HEK293 (cell line): ENCODE measurements around the gene NAT16.

Experiments used
- HOXD13 ChIP-seq: sonication (generic); formaldehyde crosslinking; IDR thresholded peaks from 2 replicates; pipeline ENCODE4 v1.8.0; 2022; ENCODE audit warnings: missing genetic modification reagents, borderline replicate concordance
- IKZF3 ChIP-seq: fragments of 450-650 bp; IDR thresholded peaks from 2 replicates; pipeline ENCODE4 v1.5.0; 2018; ENCODE audit warnings: missing biosample characterization, mild to moderate bottlenecking, missing genetic modification characterization, moderate library complexity
- MYNN ChIP-seq: fragments of 450-650 bp; formaldehyde crosslinking; IDR thresholded peaks from 2 replicates; pipeline ENCODE4 v1.5.1; 2016; ENCODE audit warnings: missing biosample characterization, missing genetic modification characterization, borderline replicate concordance
- SCRT2 ChIP-seq: fragments of 450-650 bp; formaldehyde crosslinking; IDR thresholded peaks from 2 replicates; pipeline ENCODE4 v1.5.1; 2016; ENCODE audit warnings: missing biosample characterization, missing genetic modification characterization
- SP2 ChIP-seq: fragments of 450-650 bp; formaldehyde crosslinking; IDR thresholded peaks from 2 replicates; pipeline ENCODE4 v1.5.1; 2016; ENCODE audit warnings: missing biosample characterization, missing genetic modification characterization
- ZBTB20 ChIP-seq: fragments of 450-650 bp; formaldehyde crosslinking; IDR thresholded peaks from 2 replicates; pipeline ENCODE4 v1.5.1; 2016; ENCODE audit warnings: missing biosample characterization, missing genetic modification characterization
- ZBTB7A ChIP-seq: fragments of 450-650 bp; formaldehyde crosslinking; IDR thresholded peaks from 2 replicates; pipeline ENCODE4 v1.5.1; 2016; ENCODE audit warnings: low read depth, missing biosample characterization, missing genetic modification characterization
- ZFP69B ChIP-seq: fragments of 450-650 bp; formaldehyde crosslinking; IDR thresholded peaks from 2 replicates; pipeline ENCODE4 v1.5.1; 2016; ENCODE audit warnings: missing biosample characterization, missing genetic modification characterization
- ZIC2 ChIP-seq: fragments of 450-650 bp; formaldehyde crosslinking; IDR thresholded peaks from 2 replicates; pipeline ENCODE4 v1.5.1; 2016; ENCODE audit warnings: missing biosample characterization, missing genetic modification characterization
- ZNF138 ChIP-seq: fragments of 450-650 bp; formaldehyde crosslinking; IDR thresholded peaks from 2 replicates; pipeline ENCODE4 v1.5.1; 2016; ENCODE audit warnings: missing biosample characterization, missing genetic modification characterization, borderline replicate concordance
- ZNF157 ChIP-seq: fragments of 450-650 bp; formaldehyde crosslinking; IDR thresholded peaks from 2 replicates; pipeline ENCODE4 v1.5.1; 2016; ENCODE audit warnings: missing biosample characterization, missing genetic modification characterization
- ZNF214 ChIP-seq: fragments of 450-650 bp; formaldehyde crosslinking; IDR thresholded peaks from 2 replicates; pipeline ENCODE4 v1.5.1; 2017; ENCODE audit warnings: missing biosample characterization, mild to moderate bottlenecking, missing genetic modification characterization, borderline replicate concordance
- ZNF341 ChIP-seq: fragments of 450-650 bp; formaldehyde crosslinking; IDR thresholded peaks from 2 replicates; pipeline ENCODE4; 2016; ENCODE audit warnings: low read depth, missing biosample characterization, missing genetic modification characterization
- ZNF350 ChIP-seq: fragments of 450-650 bp; formaldehyde crosslinking; IDR thresholded peaks from 2 replicates; pipeline ENCODE4 v1.5.0; 2017; ENCODE audit warnings: missing biosample characterization, mild to moderate bottlenecking, missing genetic modification characterization
- ZNF391 ChIP-seq: fragments of 450-650 bp; formaldehyde crosslinking; IDR thresholded peaks from 2 replicates; pipeline ENCODE4 v1.5.1; 2016; ENCODE audit warnings: low read depth, missing biosample characterization, missing genetic modification characterization, borderline replicate concordance
- ZNF423 ChIP-seq: fragments of 450-650 bp; formaldehyde crosslinking; IDR thresholded peaks from 2 replicates; pipeline ENCODE4 v1.5.1; 2016; ENCODE audit warnings: missing biosample characterization, missing genetic modification characterization
- ZNF510 ChIP-seq: fragments of 450-650 bp; formaldehyde crosslinking; IDR thresholded peaks from 2 replicates; pipeline ENCODE4 v1.5.1; 2018; ENCODE audit warnings: mild to moderate bottlenecking, missing genetic modification characterization, missing biosample characterization; ENCODE audit not compliant: insufficient replicate concordance
- ZNF521 ChIP-seq: fragments of 450-650 bp; formaldehyde crosslinking; IDR thresholded peaks from 2 replicates; pipeline ENCODE4 v1.5.1; 2017; ENCODE audit warnings: missing biosample characterization, mild to moderate bottlenecking, missing genetic modification characterization
- ZNF549 ChIP-seq: fragments of 450-650 bp; IDR thresholded peaks from 2 replicates; pipeline ENCODE4 v1.5.1; 2018; ENCODE audit warnings: missing biosample characterization, missing genetic modification characterization, mild to moderate bottlenecking, inconsistent platforms, moderate library complexity
- ZNF555 ChIP-seq: fragments of 450-650 bp; formaldehyde crosslinking; conservative IDR thresholded peaks from 2 replicates; pipeline ENCODE4 v1.5.1; 2017; ENCODE audit warnings: missing biosample characterization, mild to moderate bottlenecking, missing genetic modification characterization, inconsistent platforms
- ZNF560 ChIP-seq: fragments of 450-650 bp; formaldehyde crosslinking; IDR thresholded peaks from 2 replicates; pipeline ENCODE4 v1.5.1; 2017; ENCODE audit warnings: missing biosample characterization, missing genetic modification characterization, borderline replicate concordance
- ZNF596 ChIP-seq: fragments of 450-650 bp; IDR thresholded peaks from 2 replicates; pipeline ENCODE4 v1.5.0; 2018; ENCODE audit warnings: missing biosample characterization, mild to moderate bottlenecking, missing genetic modification characterization, moderate library complexity
- ZNF621 ChIP-seq: fragments of 450-650 bp; formaldehyde crosslinking; IDR thresholded peaks from 2 replicates; pipeline ENCODE4 v1.5.1; 2017; ENCODE audit warnings: missing biosample characterization, missing genetic modification characterization
- ZNF623 ChIP-seq: fragments of 450-650 bp; formaldehyde crosslinking; IDR thresholded peaks from 2 replicates; pipeline ENCODE4 v1.5.1; 2016; ENCODE audit warnings: missing biosample characterization, missing genetic modification characterization
- ZNF626 ChIP-seq: fragments of 450-650 bp; sonication (Bioruptor Pico); formaldehyde crosslinking; IDR thresholded peaks from 2 replicates; pipeline ENCODE4 v1.5.1; 2018; ENCODE audit warnings: missing biosample characterization, missing genetic modification characterization, inconsistent platforms
- ZNF670 ChIP-seq: fragments of 450-650 bp; formaldehyde crosslinking; IDR thresholded peaks from 2 replicates; pipeline ENCODE4 v1.5.1; 2016; ENCODE audit warnings: missing biosample characterization, missing genetic modification characterization, low read depth
- ZNF707 ChIP-seq: fragments of 450-650 bp; formaldehyde crosslinking; IDR thresholded peaks from 2 replicates; pipeline ENCODE4 v1.5.1; 2016; ENCODE audit warnings: missing biosample characterization, missing genetic modification characterization
- ZNF747 ChIP-seq: fragments of 450-650 bp; formaldehyde crosslinking; IDR thresholded peaks from 2 replicates; pipeline ENCODE4 v1.5.1; 2016; ENCODE audit warnings: missing biosample characterization, missing genetic modification characterization
- ZSCAN23 ChIP-seq: fragments of 450-650 bp; formaldehyde crosslinking; IDR thresholded peaks from 2 replicates; pipeline ENCODE4 v1.5.1; 2016; ENCODE audit warnings: missing biosample characterization, missing genetic modification characterization
- TF ChIP-seq, protein P1 (sequence below): fragments of 450-650 bp; formaldehyde crosslinking; conservative IDR thresholded peaks from 2 replicates; pipeline ENCODE4 v1.5.1; 2016; ENCODE audit warnings: low read depth, missing biosample characterization, missing genetic modification characterization
- TF ChIP-seq, protein P2 (sequence below): fragments of 450-650 bp; formaldehyde crosslinking; optimal IDR thresholded peaks from 2 replicates; pipeline ENCODE3; 2016; ENCODE audit warnings: missing biosample characterization, mild to moderate bottlenecking, missing genetic modification characterization
- TF ChIP-seq, protein P3 (sequence below): fragments of 450-650 bp; formaldehyde crosslinking; IDR thresholded peaks from 2 replicates; pipeline ENCODE4 v1.5.1; 2016; ENCODE audit warnings: missing biosample characterization, missing genetic modification characterization

NAT16 gene

DNA sequence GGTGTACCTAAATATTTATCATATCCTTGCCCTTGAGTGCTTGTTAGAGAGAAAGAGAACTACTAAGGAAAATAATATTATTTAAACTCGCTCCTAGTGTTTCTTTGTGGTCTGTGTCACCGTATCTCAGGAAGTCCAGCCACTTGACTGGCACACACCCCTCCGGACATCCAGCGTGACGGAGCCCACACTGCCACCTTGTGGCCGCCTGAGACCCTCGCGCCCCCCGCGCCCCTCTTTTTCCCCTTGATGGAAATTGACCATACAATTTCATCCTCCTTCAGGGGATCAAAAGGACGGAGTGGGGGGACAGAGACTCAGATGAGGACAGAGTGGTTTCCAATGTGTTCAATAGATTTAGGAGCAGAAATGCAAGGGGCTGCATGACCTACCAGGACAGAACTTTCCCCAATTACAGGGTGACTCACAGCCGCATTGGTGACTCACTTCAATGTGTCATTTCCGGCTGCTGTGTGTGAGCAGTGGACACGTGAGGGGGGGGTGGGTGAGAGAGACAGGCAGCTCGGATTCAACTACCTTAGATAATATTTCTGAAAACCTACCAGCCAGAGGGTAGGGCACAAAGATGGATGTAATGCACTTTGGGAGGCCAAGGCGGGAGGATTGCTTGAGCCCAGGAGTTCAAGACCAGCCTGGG lies 41.8 kb downstream of the NAT16 start (continued):
- TF ChIP-seq ZNF621 (tag by site-specific recombination) (no peak), ZNF350 (tag by site-specific recombination) (no peak), ZNF670 (no peak), ZNF707 (no peak), ZNF341 (tag by site-specific recombination) (peak; percentile 42), ZNF521 (no peak), ZBTB7A (tag by site-specific recombination) (peak; percentile 92), SCRT2 (tag by site-specific recombination) (peak; percentile 37; the same call in 1 of the 2 replicates), ZNF423 (tag by site-specific recombination) (no peak), ZNF510 (tag by site-specific recombination) (no peak), ZBTB20 (tag by site-specific recombination) (no peak), ZNF138 (tag by site-specific recombination) (no peak), ZIC2 (0 out of 2 replicates have a peak, but pooled peaks have one; percentile 29), HOXD13 (CRISPR knock-in tag) (no peak), ZNF549 (tag by site-specific recombination) (no peak), ZNF626 (tag by site-specific recombination) (no peak), ZNF623 (peak; percentile 25; the same call in 1 of the 2 replicates), ZNF747 (no peak), MYNN (tag by site-specific recombination) (no peak), SP2 (tag by site-specific recombination) (peak; percentile 58), ZSCAN23 (tag by site-specific recombination) (peak; percentile 92), IKZF3 (no peak), ZNF596 (tag by site-specific recombination) (no peak), ZFP69B (tag by site-specific recombination) (peak; percentile 79), ZNF560 (tag by site-specific recombination) (no peak), ZNF555 (no peak), ZNF214 (tag by site-specific recombination) (no peak), ZNF391 (tag by site-specific recombination) (peak; percentile 94), ZNF157 (tag by site-specific recombination) (no peak)
- TF ChIP-seq, protein P1, sequence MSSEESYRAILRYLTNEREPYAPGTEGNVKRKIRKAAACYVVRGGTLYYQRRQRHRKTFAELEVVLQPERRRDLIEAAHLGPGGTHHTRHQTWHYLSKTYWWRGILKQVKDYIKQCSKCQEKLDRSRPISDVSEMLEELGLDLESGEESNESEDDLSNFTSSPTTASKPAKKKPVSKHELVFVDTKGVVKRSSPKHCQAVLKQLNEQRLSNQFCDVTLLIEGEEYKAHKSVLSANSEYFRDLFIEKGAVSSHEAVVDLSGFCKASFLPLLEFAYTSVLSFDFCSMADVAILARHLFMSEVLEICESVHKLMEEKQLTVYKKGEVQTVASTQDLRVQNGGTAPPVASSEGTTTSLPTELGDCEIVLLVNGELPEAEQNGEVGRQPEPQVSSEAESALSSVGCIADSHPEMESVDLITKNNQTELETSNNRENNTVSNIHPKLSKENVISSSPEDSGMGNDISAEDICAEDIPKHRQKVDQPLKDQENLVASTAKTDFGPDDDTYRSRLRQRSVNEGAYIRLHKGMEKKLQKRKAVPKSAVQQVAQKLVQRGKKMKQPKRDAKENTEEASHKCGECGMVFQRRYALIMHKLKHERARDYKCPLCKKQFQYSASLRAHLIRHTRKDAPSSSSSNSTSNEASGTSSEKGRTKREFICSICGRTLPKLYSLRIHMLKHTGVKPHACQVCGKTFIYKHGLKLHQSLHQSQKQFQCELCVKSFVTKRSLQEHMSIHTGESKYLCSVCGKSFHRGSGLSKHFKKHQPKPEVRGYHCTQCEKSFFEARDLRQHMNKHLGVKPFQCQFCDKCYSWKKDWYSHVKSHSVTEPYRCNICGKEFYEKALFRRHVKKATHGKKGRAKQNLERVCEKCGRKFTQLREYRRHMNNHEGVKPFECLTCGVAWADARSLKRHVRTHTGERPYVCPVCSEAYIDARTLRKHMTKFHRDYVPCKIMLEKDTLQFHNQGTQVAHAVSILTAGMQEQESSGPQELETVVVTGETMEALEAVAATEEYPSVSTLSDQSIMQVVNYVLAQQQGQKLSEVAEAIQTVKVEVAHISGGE (tag by site-specific recombination): peak; percentile 67; the same call in 1 of the 2 replicates
- TF ChIP-seq, protein P2, sequence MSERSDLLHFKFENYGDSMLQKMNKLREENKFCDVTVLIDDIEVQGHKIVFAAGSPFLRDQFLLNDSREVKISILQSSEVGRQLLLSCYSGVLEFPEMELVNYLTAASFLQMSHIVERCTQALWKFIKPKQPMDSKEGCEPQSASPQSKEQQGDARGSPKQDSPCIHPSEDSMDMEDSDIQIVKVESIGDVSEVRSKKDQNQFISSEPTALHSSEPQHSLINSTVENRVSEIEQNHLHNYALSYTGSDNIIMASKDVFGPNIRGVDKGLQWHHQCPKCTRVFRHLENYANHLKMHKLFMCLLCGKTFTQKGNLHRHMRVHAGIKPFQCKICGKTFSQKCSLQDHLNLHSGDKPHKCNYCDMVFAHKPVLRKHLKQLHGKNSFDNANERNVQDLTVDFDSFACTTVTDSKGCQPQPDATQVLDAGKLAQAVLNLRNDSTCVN (tag by site-specific recombination): no peak
- TF ChIP-seq, protein P3, sequence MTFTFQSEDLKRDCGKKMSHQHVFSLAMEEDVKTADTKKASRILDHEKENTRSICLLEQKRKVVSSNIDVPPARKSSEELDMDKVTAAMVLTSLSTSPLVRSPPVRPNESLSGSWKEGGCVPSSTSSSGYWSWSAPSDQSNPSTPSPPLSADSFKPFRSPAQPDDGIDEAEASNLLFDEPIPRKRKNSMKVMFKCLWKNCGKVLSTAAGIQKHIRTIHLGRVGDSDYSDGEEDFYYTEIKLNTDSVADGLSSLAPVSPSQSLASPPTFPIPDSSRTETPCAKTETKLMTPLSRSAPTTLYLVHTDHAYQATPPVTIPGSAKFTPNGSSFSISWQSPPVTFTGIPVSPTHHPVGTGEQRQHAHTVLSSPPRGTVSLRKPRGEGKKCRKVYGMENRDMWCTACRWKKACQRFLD: no peak
